Measurements from ENCODE around the gene PEF1.

Gene PEF1

GRCh38 chr1:31671147-31671546 lies 26.5 kb upstream of the PEF1 start:
- DNase-seq, result no peak

- DNase-seq, result no peak
These were observed 25.9 kb upstream of the PEF1 start for GRCh38 chr1:31670593-31670964.

- DNase-seq, result peak; percentile 42
These were observed 25.3 kb upstream of the PEF1 start for GRCh38 chr1:31669786-31670592.

- no peak for DNase-seq
These were observed 24.7 kb upstream of the PEF1 start for GRCh38 chr1:31669433-31669785.

- DNase-seq, result no peak
These were observed 23.7 kb upstream of the PEF1 start for GRCh38 chr1:31668303-31668883.

- no peak for DNase-seq
These were observed 22.5 kb upstream of the PEF1 start for GRCh38 chr1:31667065-31667785.

- peak; percentile 47 for DNase-seq
These were observed 21.7 kb upstream of the PEF1 start for GRCh38 chr1:31666263-31666963.

- DNase-seq, result no peak
These were observed 20.7 kb upstream of the PEF1 start for GRCh38 chr1:31665234-31665878.

- no peak for DNase-seq
These were observed 19.9 kb upstream of the PEF1 start for GRCh38 chr1:31664528-31664927.

GRCh38 chr1:31663622-31664452 lies 19.2 kb upstream of the PEF1 start:
- DNase-seq, result peak; percentile 32

GRCh38 chr1:31662463-31662862 lies 17.8 kb upstream of the PEF1 start:
- no peak for DNase-seq

GRCh38 chr1:31661856-31662255 lies 17.2 kb upstream of the PEF1 start:
- DNase-seq, result no peak

- no peak for DNase-seq
These were observed 16.3 kb upstream of the PEF1 start for GRCh38 chr1:31660871-31661455.

- no peak for DNase-seq
These were observed 15.2 kb upstream of the PEF1 start for GRCh38 chr1:31659889-31660288.

- DNase-seq, result peak; percentile 61
These were observed 14.0 kb upstream of the PEF1 start for GRCh38 chr1:31658721-31659120.

GRCh38 chr1:31657972-31658510 lies 13.4 kb upstream of the PEF1 start:
- DNase-seq, result no peak

- DNase-seq, result no peak
These were observed 12.5 kb upstream of the PEF1 start for GRCh38 chr1:31657020-31657804.

GRCh38 chr1:31655756-31656155 lies 11.1 kb upstream of the PEF1 start:
- no peak for DNase-seq

- no peak for DNase-seq
These were observed 10.4 kb upstream of the PEF1 start for GRCh38 chr1:31655104-31655503.

GRCh38 chr1:31654474-31654776 lies 9.7 kb upstream of the PEF1 start:
- DNase-seq, result no peak
